OCI-LY3 (cell line): ENCODE results near the gene CDHR3.

Experiments
- EZH2phosphoT487 ChIP-seq: fragments of 200-600 bp; shearing (Covaris generic); IDR thresholded peaks from 2 replicates; pipeline ENCODE4 v1.6.1; 2018; ENCODE audit warnings: antibody characterized with exemption, mixed run types, low read depth
- TF ChIP-seq, protein P1 (sequence below): fragments of 200-600, 300-600 bp; sonication (generic); IDR thresholded peaks from 2 replicates; pipeline ENCODE4 v1.5.1; 2014; ENCODE audit warnings: antibody characterized with exemption, low read length, low read depth

- TF ChIP-seq, protein P1, sequence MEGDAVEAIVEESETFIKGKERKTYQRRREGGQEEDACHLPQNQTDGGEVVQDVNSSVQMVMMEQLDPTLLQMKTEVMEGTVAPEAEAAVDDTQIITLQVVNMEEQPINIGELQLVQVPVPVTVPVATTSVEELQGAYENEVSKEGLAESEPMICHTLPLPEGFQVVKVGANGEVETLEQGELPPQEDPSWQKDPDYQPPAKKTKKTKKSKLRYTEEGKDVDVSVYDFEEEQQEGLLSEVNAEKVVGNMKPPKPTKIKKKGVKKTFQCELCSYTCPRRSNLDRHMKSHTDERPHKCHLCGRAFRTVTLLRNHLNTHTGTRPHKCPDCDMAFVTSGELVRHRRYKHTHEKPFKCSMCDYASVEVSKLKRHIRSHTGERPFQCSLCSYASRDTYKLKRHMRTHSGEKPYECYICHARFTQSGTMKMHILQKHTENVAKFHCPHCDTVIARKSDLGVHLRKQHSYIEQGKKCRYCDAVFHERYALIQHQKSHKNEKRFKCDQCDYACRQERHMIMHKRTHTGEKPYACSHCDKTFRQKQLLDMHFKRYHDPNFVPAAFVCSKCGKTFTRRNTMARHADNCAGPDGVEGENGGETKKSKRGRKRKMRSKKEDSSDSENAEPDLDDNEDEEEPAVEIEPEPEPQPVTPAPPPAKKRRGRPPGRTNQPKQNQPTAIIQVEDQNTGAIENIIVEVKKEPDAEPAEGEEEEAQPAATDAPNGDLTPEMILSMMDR, result no peak
- no peak for TF ChIP-seq EZH2phosphoT487
Observed at GRCh38 chr7:106023369-106024322, 60.6 kb downstream of the CDHR3 start.
